ENCODE results near the gene NUP210.
A peak's percentile ranks its signal among the peaks of the same experiment; 100 is the strongest.
"Not testable (repeated sequence)": the region's sequence is repeated elsewhere in the genome, so short reads cannot be mapped to it uniquely, and the experiment has no call there.

NUP210 gene

DNA sequence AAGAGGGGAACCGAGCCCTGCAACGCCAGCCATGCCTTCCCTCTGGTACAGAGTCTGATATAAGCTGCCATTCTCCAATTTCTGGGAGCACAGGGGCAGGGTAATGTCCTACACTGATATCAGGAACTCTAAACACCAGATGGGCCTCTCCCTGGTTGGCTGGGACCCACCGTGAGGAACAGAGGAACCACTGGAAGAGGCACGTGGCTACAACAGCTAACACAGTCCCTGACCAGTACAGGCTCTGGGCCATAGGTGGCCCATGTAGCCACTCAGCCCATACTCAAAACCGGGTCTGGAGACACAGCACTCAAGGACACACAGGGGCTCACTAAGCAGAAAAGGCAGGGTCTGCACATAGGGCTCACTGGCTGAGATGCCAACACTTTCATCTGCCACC lies 13.9 kb downstream of the NUP210 start:
- no peak for DNase-seq (ENCODE audit: low read depth in 2 of 2)

DNA sequence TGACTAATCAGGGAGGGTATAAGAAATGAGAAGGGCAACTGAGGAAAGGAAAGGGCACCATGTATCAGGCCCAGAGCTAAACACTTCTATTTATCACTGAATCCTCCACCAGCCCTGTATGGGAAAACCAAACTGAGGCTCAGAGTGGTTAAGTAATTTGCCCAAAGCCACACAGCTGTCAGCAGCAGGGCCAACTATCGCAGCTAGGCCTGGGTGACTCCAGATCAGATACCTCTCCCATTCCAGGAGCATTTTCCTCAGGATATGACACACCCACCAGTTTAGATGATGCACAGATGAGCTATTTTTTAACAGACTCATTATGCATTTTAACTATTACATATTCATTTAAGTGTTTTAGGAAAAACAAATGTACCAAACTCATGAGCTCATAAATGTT lies 14.5 kb downstream of the NUP210 start:
- DNase-seq (ENCODE audit: low read depth in 2 of 2) = no peak

DNA sequence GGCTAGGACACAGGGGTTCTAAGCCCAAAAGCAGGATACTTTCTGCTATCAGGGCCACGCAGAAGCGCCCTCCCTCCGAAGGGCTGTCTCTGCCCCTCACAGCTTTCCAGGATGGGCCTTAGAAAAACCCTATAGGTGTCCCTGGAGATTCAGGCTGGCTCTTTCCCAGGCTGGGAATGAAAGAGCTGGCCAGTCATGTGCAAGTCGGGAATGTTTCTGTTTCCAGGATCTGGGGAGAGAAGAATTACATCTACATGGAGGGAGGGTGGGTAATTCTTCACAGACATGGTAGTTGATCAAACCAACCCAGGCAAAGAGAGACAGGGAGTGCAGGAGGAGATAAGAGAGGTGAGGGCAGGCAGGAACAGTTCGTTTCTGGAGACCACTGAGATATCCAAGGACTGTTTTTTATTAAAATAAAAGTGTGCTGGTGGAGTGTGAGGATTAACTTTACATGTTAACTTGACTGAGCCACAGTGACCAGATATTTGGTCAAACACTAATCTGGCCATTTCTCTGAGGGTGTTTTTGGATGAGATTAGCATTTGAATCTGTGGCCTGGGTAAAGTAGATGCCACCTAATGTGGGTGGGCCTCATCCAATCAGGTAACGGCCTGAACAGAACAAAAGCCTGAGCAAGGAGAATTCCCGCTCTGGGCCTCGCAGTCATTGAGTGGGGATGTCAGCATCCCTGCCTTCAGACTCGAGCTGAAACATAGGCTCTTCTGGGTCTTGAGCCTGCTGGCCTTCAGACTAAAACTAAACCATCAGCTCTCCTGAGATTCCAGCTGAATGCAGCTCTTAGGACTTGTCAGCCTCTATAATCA lies 15.3 kb downstream of the NUP210 start:
- no peak for DNase-seq (ENCODE audit: low read depth in 2 of 2)

DNA sequence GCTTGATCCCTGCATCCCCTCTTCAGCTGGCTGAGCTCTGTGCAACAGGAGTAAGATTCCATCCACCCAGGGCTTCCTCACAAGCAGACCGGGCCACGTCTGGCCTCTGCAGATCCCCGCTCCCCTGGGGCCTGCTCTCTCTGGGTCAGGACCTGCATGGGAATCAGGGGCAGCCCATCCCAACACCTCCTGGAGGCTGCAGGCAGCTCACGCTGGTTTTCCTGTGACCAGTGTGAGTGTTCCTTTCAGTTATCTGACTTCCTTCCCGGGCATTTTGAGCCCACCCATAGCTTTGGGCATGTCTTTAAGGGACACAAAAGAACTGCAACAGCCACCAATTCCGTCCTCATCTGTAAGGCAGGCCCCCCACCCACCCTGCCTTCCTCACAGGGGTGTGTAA lies 16.3 kb downstream of the NUP210 start:
- no peak for DNase-seq (ENCODE audit: low read depth in 2 of 2)

DNA sequence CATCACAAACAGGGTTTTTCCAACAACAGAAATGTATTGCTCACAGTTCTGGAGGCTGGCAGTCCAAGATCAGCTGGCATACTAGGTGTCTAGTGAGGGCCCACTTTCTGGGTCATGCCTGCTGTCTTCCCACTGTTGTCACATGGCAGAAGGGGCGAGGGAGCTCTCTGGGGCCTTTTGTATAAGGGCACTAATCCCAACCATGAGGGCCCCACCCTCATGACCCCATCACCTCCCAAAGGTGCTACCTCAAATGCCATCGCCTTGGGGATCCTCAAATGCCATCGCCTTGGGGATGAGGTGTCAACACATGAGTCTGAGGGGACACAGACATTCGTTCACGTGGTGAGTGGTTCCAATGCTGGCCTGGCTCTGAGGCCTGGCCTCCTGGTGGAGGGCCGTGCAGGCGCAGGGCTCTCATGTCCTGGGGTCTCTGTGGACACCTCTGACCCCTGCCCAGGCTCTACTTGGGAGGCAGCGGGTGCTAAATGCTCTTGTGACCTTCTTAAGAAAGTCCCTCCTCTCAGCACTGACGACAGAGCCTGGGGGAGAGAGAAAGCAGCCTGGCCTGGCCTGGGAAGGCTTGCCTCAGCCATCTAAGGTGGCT lies 16.8 kb downstream of the NUP210 start:
- no peak for DNase-seq (ENCODE audit: low read depth in 2 of 2)

DNA sequence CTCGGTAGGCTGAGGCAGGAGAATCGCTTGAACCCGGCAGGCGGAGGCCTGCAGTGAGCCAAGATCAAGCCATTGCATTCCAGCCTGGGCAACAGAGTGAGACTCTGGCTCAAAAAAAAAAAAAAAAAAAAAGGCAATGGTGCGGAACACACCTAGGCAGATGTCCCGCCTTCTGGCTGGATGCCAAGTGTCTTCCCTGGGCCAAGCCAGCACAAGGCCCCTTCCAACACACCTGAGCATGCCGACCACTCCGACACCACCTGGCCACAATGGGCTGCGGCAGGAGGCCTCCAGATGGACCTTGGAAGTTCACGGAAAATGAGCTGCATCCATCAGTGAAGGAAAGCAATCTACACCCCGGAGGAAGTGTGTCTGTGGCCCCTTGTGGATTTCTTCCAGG lies 19.0 kb downstream of the NUP210 start:
- no peak for DNase-seq (ENCODE audit: low read depth in 2 of 2)

DNA sequence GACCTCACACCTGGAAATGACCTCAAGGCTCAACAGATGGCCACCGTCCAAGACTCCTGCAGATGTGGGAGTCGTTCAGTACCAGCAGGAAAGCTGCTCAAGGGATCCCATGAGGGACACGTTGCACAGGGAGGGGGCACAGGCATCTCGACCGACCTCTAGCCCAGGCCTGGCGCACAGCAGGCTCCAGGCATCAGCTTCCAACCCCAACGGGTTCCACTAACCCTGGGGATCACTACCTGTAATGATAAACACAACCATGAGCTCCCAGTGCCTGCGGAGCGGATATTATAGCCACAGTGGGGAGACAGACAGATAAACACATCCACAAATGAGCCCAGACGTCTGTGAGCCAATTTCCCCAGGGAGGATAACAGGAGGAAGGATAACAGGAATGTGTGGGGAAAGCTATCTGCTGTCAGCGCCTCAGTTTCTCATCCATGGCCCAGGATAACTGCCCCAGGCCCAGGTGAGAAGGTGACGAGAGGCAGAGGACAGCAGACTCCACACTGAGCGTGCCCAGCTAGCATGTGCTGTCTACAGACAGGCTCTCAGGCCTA lies 19.9 kb downstream of the NUP210 start:
- DNase-seq (ENCODE audit: low read depth in 2 of 2) = no peak

DNA sequence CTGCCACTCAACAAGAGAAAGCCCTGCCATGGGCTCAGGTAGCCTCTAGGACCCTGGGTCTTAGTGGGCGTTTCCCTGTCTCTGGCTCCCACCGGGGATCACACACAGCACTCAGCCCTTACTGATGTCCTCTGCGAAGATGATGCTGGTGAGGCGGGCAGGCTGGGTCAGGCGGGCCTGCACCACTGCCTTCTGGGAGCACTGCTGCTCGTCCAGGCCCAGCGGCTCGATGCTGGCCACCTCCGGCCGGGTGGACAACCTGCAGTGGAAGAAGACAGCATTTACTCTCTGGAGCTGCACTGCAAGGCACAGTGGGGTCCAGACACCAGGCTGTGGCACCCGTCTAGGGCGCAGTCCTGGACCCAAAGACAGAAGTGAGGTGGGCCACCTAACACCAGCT lies 20.5 kb downstream of the NUP210 start:
- DNase-seq (ENCODE audit: low read depth in 2 of 2) = no peak

DNA sequence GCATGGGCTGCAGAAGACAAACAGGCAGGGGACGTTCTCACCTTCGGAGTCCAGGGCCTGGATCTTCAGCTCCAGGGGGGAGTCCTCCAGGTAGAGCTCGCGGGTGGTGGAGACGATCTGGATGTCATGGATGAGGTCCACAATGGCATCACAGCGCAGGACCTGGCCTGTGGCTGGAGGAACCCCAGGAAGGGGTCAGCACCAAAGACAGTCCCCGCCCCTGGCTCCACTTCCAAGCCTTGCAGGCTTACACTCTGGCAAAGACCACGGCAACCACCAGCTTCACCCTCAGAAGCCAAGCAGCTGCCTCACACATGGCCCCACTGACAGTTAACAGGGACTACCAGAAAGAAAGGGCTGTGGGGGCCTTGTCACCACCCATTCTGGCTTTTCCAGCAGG lies 22.8 kb downstream of the NUP210 start:
- DNase-seq (ENCODE audit: low read depth in 2 of 2) = no peak

DNA sequence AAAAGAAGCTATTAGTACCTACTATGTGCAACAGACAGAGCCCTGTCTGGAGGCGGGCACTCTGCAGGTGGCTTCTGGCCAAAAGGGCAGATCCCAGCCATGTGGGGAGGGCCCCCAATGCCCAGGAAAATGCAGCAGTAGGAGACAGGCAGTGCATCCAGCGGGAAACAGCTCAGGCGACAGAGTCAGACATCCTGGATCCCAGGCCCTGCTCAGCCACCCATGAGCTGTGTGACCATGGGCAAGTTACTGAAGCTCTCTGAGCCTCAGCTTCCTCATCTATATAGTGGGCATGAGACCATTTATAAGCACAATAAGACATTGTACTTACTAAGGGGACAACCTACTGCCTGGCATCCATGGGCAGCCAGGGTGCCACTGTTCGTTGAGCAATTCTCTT lies 25.8 kb downstream of the NUP210 start:
- DNase-seq (ENCODE audit: low read depth in 2 of 2) = no peak

DNA sequence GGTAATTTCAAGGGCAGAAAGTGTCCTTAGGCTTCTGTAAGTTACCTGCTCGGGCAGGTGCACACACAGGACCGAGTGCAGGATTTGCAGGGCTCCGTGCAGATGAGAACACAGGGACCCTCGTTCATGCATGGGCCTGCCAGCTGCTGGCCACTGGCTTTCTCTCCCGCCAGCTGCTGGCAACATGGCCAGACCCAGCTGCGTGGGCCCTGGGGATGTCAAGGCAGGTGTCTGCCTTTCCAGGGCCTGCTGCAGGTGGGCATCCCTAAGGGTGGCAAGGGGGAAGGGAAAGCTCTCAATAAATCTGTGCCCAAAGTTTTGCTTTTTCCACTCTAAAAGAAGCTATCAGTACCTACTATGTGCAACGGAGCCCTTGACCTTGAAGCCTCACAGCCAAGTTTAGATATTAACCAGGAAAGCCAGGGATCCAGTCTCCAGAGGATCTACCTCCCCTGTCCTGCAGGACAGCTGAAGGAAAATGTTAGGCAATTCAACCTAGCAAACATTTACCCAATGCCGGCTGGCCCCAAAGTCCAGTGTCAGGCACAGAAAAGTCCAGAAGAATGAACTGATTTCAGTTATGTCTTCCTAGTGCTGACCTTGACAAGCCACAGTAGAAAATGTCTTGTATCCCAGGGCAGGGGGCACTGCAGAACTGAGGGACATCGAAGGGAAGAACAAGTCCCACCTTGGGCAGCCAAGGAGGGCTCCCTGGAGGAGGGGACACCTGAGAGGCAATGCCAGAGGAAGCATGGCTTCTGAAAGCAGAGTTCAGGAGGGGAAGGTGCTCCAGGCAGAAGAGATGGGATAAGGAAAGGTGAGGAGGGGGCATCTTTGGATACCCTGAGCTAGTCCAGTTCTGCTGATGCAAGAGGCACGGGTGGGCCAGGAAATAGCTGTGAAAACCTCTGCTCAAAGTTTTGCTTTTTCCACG lies 26.4 kb downstream of the NUP210 start:
- DNase-seq (ENCODE audit: low read depth in 2 of 2) = no peak

DNA sequence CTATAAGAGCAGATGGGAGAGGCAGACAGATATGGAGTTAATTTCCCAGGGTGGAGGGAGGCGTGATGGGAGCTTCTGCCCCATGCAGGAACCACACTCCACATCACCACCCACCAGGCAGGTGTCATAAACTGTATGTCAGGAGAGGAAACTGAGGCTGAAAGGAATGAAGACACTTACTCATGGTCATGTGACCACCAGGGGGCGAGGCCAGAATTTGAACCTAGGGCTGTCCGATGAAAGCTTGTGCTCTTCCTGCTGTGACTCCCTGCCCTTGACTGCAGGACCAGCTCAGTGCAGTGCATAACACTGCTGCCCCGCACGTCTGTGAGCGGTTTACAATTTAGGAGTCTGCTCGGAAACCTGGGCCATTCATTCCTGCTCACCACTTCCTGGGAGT lies 28.8 kb downstream of the NUP210 start:
- no peak for DNase-seq (ENCODE audit: low read depth in 2 of 2)

DNA sequence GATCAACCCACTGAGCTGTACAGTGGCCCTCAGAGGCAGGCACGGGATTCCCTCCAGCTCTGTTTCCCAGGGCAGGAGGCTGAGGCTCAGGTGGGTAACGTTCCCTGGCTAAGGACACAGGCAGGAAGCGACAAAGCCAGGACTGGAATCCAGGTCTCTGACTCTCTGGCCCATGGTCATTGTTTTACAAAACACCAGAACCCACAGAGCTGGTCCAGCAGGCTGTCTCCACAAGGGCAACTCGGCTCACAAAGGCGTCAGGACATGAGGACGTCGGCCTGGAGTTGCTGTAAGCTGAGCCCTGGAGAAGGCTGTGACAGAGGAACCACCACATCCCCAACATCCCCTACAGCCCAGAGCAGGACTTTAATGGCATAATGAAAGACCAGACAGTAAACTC lies 30.7 kb downstream of the NUP210 start:
- no peak for DNase-seq (ENCODE audit: low read depth in 2 of 2)

DNA sequence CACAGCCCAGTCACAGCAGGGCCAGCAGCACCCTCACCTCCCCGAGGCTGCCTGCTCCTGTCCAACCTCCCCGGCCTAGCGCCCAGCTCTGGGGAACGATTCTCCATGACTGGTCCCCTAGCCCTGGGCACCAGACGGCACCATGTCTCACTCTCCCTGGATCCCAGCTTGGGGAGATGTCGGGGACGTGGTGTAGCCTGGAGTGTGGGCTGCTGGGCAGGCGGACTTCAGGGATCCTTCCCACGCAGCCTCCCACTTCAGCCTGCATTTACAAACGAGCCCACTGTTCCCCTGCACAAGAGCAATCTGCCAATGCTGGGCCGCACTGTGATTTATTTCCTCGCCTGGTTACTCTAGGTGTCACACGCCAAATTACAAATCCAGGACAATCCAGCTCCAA lies 31.3 kb downstream of the NUP210 start:
- no peak for DNase-seq (ENCODE audit: low read depth in 2 of 2)

DNA sequence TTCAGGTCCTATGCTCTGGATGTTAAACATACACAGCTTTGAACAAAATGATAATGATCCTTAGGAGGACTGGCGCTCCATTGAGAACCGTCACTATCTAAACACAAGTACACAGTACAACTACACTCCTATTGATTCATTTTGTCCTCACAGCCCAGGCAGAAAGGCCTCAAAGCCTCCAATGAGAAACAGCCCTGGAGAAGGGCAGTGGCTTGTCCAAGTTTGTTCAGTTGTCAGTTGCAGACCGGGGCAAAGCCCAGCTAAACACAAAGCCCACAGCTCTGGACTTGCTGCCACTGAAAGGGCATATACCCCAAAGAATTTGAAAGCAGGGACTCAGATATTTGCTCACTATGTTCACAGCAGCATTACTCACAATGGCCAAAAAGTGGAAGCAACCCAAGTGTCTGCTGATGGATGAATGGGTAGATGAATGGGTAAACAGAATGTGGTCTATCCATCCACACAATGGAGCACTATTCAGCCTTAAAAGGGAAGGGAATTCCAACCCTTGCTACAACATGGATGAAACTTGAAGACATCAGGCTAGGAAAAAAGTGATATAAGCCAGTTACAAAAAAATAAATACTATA lies 34.7 kb downstream of the NUP210 start:
- no peak for DNase-seq (ENCODE audit: low read depth in 2 of 2)

DNA sequence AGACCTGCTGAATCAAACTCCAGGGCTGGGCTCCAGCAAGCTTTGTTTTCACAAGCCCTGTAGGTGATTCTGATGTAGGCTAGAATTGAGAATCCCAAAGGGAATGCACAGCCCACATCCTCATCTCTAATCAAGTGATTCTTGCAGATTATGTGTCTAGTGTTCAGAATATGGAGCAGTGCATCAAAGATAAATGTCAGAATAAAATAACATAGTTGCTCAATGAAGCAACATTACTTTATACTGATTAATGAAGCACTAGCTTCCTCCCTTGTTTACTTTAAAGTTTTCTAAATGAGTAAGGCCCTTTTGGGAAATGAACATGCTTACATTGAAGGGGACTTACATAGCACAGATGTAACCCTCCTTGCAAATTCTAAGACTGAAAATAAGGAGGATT lies 39.2 kb downstream of the NUP210 start:
- DNase-seq (ENCODE audit: low read depth in 2 of 2) = no peak

DNA sequence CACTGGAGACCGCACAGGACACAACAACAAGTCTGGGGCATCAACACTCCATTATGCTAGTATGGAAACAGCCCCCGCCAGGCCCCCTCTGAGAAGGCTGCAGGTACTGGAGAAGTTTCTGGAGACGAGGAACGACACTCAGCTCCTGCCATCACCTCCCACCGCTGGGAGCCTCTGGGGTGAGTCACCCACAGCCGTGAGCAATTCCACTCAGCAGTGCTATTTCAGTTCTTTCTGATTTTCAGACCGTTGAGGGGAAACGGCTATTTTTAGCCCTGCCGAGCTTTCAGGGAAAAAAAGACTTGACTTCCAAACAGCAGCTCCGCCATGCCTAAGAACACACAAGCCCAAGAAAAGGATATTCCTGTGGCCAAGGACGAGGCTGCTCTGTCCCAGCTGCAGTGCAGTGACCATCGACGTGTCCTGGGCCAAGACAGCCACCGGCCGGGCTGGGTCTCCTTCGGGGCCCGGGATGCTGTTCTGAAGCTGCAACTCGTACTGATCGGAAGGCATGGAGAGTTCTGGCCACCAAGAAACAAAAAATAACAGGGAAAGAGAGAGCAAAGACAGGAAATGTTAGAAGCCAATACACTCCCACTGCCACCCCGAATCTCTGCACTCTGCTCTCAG lies 40.8 kb downstream of the NUP210 start:
- DNase-seq (ENCODE audit: low read depth in 2 of 2) = peak; percentile 34 to 42

DNA sequence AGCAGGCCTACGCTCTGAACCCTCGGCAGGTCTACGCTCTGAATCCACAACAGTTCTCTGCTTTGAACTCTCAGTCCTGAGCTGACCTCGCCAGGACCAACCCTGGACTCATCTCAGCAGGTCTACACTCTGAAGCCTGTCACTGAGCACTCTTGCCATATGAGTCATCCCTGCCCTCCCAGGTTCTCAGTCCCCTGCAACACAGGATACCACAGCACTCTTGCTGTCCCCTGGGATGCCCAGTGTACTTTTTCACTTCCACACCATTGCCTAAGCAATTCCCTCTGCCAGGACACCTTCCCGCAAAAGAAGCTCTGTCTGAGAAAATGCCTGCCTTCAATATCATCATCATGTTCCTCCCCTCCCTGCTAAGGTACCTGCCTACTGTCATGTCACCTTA lies 42.0 kb downstream of the NUP210 start:
- DNase-seq (ENCODE audit: low read depth in 2 of 2) = no peak

DNA sequence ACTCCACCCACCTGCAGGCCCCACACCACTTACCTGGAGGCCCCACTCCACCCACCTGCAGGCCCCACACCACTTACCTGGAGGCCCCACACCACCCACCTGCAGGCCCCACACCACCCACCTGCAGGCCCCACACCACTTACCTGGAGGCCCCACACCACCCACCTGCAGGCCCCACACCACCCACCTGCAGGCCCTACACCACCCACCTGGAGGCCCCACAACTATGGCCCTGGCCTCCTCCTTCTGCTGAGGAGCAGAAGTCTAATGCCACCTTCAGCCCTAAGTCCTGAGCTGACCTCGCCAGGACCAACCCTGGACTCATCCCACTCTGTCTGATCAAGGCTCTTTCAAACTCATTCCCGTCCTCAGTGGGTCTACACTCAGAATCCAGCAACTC lies 42.4 kb downstream of the NUP210 start:
- DNase-seq (ENCODE audit: low read depth in 2 of 2) = not testable (repeated sequence)

DNA sequence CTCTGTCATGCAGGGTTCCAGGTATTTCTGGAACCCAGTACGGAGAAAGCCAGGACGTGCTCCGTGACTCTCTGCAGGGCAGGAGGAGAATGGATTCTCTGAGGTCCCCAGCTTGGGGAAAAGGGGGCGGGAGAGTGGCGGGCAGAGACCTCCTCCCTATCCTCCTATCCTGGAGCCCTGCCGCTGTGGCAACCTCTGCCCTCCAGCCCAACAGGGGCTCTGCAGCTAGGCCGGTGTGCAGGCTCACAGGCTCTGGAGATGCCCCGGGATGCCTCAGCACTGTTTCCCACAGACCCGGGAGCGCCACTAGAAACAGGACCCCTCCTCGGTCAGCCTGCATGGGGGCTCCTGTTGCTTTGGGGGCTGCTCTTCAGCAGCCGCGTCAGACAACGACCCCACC lies 43.1 kb downstream of the NUP210 start:
- DNase-seq (ENCODE audit: low read depth in 2 of 2) = no peak

DNA sequence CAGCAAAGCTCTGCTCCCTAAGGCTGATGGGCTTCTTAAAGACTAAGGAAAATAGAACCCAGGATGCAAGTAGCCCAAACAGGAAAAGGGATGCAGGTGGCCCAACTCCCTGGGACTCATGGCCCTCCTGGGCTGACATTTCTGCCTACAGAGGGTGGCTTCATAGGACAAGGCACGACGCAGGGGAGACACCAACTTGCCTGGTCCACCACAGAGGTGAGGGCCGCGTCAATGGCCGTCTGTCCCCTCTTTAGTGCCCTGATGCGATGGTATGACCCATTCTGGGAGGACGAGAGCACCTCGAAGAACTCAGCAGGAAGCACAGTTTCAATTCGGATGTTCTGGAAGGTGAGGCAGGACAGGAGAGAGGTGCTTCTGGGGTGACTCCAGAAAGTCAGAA lies 44.0 kb downstream of the NUP210 start:
- DNase-seq (ENCODE audit: low read depth in 2 of 2) = no peak
